GM19238 (cell line): ENCODE data around the gene HOXC9.

Experiments used
- DNase-seq: peaks from one replicate; pipeline ENCODE4 v3.0.0; 2011; ENCODE audit warnings: low spot score; ENCODE audit not compliant: insufficient read length

HOXC9 gene

GRCh38 chr12:54000116-54001114 lies at the start of gene HOXC9:
TSS of gene HOXC9 (plus strand) at chr12:54000161. CDS start at chr12:54000189, 28 bp downstream.
- DNase-seq = no peak

GRCh38 chr12:53950437-53950773 lies 49.6 kb upstream of the HOXC9 start:
- DNase-seq = no peak

GRCh38 chr12:53950789-53951576 lies 49.0 kb upstream of the HOXC9 start:
- DNase-seq = no peak

- DNase-seq = no peak
Measured at GRCh38 chr12:53951577-53952334, 48.2 kb upstream of the HOXC9 start.

GRCh38 chr12:53952335-53952694 lies 47.6 kb upstream of the HOXC9 start:
- DNase-seq = no peak

GRCh38 chr12:53952871-53953734 lies 46.9 kb upstream of the HOXC9 start:
- no peak for DNase-seq

GRCh38 chr12:53953831-53954693 lies 45.9 kb upstream of the HOXC9 start:
- DNase-seq = no peak

GRCh38 chr12:53954694-53955035 lies 45.3 kb upstream of the HOXC9 start, which contains the start of gene HOXC12:
TSS of gene HOXC12 (plus strand) at chr12:53954903. CDS start at chr12:53954930, 27 bp downstream.
- no peak for DNase-seq

GRCh38 chr12:53955036-53955775 lies 44.8 kb upstream of the HOXC9 start:
- DNase-seq = no peak

GRCh38 chr12:53955776-53956250 lies 44.1 kb upstream of the HOXC9 start:
- DNase-seq = no peak

- no peak for DNase-seq
Measured at GRCh38 chr12:53956251-53956887, 43.6 kb upstream of the HOXC9 start.

GRCh38 chr12:53956914-53957536 lies 42.9 kb upstream of the HOXC9 start:
- DNase-seq = no peak

- DNase-seq = no peak
Measured at GRCh38 chr12:53958128-53958527, 41.8 kb upstream of the HOXC9 start.

- no peak for DNase-seq
Measured at GRCh38 chr12:53959314-53959713, 40.6 kb upstream of the HOXC9 start.

- no peak for DNase-seq
Measured at GRCh38 chr12:53960187-53961024, 39.6 kb upstream of the HOXC9 start.

- no peak for DNase-seq
Measured at GRCh38 chr12:53961025-53961761, 38.8 kb upstream of the HOXC9 start.
